Activated naive CD8-positive, alpha-beta T cell (primary cell): Measurements from ENCODE around the gene BCL6B.
A peak's percentile ranks its signal among the peaks of the same experiment; 100 is the strongest.
"Not testable (repeated sequence)": the region's sequence is repeated elsewhere in the genome, so short reads cannot be mapped to it uniquely, and the experiment has no call there.

ENCODE experiments used
- H3K27ac Mint-ChIP-seq: one replicate; pipeline ENCODE4 v1.8.0; 2021; ENCODE audit warnings: mixed read lengths
- H3K27me3 Mint-ChIP-seq: one replicate; pipeline ENCODE4 v1.8.0; 2021; ENCODE audit warnings: mixed read lengths
- H3K36me3 Mint-ChIP-seq: one replicate; pipeline ENCODE4 v1.8.0; 2021; ENCODE audit warnings: mixed read lengths
- H3K4me1 Mint-ChIP-seq: one replicate; pipeline ENCODE4 v1.8.0; 2021; ENCODE audit warnings: low read depth, mixed read lengths
- H3K4me3 Mint-ChIP-seq: one replicate; pipeline ENCODE4 v1.8.0; 2021; ENCODE audit warnings: mild to moderate bottlenecking, mixed read lengths
- H3K9me3 Mint-ChIP-seq: one replicate; pipeline ENCODE4 v1.8.0; 2021; ENCODE audit warnings: low read depth, mixed read lengths

BCL6B gene, protein sequence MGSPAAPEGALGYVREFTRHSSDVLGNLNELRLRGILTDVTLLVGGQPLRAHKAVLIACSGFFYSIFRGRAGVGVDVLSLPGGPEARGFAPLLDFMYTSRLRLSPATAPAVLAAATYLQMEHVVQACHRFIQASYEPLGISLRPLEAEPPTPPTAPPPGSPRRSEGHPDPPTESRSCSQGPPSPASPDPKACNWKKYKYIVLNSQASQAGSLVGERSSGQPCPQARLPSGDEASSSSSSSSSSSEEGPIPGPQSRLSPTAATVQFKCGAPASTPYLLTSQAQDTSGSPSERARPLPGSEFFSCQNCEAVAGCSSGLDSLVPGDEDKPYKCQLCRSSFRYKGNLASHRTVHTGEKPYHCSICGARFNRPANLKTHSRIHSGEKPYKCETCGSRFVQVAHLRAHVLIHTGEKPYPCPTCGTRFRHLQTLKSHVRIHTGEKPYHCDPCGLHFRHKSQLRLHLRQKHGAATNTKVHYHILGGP

DNA sequence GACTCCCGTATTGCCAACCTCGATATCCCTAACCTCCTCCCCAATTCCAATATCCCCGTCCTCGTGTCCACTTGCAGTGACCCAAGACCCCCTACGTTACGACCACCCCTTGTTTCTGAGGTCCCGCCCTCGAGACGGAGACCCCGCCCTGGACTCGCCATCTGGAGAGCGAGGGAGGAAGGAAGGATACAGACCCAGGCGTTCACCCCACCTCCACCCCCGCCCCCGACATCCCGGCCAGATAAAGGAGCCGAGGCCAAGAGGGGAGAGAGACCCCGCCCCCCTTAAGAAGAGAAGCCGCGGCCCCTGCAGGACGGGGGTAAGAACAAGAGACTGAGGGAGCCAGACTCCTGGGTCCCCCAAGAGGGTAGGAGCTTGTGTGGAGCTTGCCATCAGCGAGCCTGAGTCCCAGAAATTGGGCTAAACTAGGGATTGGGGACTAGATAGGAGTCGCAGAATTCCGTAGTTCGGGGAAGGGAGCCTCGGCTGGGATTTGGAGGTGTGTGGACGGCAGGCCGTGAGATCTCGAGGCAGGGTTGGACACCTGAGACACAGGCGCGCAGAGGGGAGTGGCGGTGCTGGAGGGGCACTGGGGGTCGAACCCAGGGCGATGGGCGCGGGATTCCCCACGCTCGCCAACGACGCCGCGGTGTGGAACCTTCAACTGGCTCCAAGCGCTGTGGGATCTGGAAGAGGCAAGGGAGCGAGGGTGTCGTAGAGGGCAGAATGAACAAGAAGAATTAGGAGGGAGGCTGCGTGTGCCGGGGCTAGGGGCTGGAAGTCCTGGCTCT, at the start of gene BCL6B:
BCL6B (plus strand) TSS at position 270 of the 791 bp plus-strand sequence. CDS start 622 bp downstream, outside the sequence.
- no peaks in the 10 kb centered on the region for H3K36me3 Mint-ChIP-seq
- no peaks in the 10 kb centered on the region for H3K9me3 Mint-ChIP-seq
- peak within 1 kb of the TSS; percentile 22 for H3K27ac Mint-ChIP-seq
- H3K27me3 Mint-ChIP-seq, result no peaks in the 10 kb centered on the region
- H3K4me3 Mint-ChIP-seq, result peak within 1 kb of the TSS; percentile 69
- peaks cover 26% of the 10 kb centered on the region for H3K4me1 Mint-ChIP-seq

DNA sequence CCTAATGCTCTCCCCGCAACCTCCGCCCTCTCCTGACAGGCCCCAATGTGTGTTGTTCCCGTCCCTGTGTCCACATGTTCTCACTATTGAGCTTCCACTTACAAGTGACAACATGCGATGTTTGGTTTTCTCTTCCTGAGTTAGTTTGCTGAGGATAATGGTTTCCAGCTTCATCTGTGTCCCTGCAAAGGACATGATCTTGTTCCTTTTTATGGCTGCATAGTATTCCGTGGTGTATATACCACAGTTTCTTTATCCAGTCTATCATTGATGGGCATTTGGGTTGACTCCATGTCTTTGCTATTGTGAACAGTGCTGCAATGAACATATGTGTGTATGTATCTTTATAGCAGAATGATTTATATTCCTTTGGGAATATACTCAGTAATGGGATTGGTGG, 43.4 kb upstream of the BCL6B start:
- not testable (repeated sequence) for H3K4me3 Mint-ChIP-seq, H3K36me3 Mint-ChIP-seq, H3K9me3 Mint-ChIP-seq, H3K27me3 Mint-ChIP-seq, H3K27ac Mint-ChIP-seq
- H3K4me1 Mint-ChIP-seq, result peaks cover 11% of the 10 kb centered on the region

DNA sequence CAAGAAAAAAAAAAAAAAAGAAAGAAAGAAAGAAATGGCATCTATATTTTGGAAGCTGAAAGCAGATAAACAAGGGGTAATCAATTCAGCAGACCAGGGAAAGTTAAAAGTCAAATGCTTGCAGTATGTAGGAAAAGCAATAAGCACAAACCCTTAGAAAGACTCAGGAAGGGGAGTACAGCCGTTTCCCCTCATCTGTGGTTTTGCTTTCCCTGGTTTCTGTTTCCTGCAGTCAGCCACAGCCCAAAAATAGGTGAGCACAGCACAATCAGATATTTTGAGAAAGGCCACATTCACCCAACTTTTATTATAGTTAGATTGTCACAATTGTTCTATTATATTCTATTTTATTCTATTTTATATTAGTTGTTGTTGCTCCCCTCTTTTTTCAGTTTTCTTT, 41.4 kb upstream of the BCL6B start:
- Mint-ChIP-seq H3K9me3 (peaks cover 3% of the 10 kb centered on the region), H3K27me3 (no peaks in the 10 kb centered on the region), H3K4me1 (peaks cover 11% of the 10 kb centered on the region), H3K4me3 (no peak overlapping the region), H3K27ac (no peak overlapping the region), H3K36me3 (peaks cover 3% of the 10 kb centered on the region)

DNA sequence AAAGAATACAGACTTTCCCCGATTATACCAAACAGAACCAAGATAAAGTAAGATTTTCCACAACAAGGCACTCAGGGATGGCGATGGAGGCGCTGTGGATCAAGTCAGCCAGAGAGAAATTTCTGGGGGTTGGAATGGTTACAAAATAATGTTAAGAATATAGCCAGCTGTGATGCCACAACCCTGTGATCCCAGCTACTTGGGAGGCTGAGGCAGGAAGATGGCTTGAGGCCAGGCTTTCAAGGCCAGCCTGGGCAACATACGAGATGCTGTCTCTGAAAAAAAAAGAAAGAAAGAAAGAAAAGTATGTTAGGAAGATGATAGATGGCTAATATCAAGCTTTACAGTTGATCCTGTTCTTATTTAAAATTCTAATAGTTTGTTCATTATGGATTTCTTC, 37.6 kb upstream of the BCL6B start:
- Mint-ChIP-seq H3K27ac (no peak overlapping the region), H3K36me3 (no peaks in the 10 kb centered on the region)

DNA sequence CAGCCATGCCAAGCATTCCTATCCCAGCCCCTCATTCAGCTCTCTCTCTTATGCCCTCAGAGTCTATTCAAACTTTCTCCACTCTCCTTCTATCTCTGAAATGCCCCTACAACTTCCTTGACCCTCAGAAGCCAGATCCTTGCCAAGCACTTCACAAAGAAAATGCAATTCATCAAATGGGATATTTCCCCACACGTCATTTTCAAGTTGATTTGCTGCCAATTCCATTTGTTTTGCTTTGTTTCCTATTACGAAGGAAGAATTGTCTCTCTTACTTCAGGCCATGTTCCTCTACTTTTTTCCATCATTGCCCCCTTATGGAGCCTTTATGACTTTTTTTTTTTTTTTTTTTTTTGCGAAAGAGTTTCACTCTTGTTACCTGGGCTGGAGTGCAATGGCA, 36.2 kb upstream of the BCL6B start:
- H3K9me3 Mint-ChIP-seq, result no peaks in the 10 kb centered on the region
- no peak overlapping the region for H3K27ac Mint-ChIP-seq
- no peaks in the 10 kb centered on the region for H3K27me3 Mint-ChIP-seq
- H3K36me3 Mint-ChIP-seq, result no peaks in the 10 kb centered on the region
- H3K4me1 Mint-ChIP-seq, result peaks cover 4% of the 10 kb centered on the region
- H3K4me3 Mint-ChIP-seq, result no peak overlapping the region

More for the DNA sequence above, 37.6 kb upstream of the BCL6B start:
- Mint-ChIP-seq H3K9me3 (no peaks in the 10 kb centered on the region), H3K4me3 (no peak overlapping the region), H3K27me3 (no peaks in the 10 kb centered on the region), H3K4me1 (peaks cover 11% of the 10 kb centered on the region)

DNA sequence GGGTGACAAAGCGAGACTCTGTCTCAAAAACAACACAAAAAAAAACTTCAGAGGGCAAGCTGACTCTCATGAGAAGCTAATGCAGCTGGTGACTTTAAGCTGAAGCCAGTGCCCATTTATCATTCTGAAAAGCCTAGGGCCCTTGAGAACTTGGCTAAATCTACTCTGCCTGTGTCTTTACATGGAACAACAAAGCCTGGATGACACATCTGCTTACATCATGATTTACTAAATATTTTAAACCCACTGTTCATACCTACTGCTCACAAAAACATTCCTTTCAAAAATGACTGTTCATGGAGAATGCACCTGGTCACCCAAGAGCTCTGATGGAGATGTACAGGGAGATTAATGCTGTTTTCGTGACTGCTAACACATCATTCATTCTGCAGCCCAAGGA, 33.1 kb upstream of the BCL6B start:
- Mint-ChIP-seq H3K4me3 (no peak overlapping the region), H3K27ac (no peak overlapping the region), H3K27me3 (no peaks in the 10 kb centered on the region), H3K4me1 (peaks cover under 1% of the 10 kb centered on the region), H3K9me3 (no peaks in the 10 kb centered on the region), H3K36me3 (no peaks in the 10 kb centered on the region)

DNA sequence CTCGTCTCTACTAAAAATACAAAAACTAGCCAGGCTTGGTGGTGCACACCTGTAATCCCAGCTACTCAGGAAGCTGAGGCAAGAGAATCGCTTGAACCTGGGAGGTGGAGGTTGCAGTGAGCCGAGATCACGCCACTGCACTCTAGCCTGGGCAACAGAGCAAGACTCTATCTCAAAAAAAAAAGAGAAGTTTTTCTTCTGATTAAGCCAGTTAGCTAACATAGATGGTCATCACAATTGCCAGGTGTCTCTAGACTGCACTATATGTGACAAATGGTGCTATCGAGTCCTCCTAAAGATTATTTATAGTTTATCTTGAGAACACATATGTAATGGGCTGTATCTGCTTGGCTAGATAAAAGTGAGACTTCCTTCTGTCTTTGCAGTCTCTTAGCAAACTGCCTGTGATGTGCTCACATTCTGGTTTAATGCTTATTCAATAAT, 29.2 kb upstream of the BCL6B start:
- H3K4me3 Mint-ChIP-seq, H3K9me3 Mint-ChIP-seq, H3K27me3 Mint-ChIP-seq, H3K4me1 Mint-ChIP-seq, H3K36me3 Mint-ChIP-seq: not testable (repeated sequence)
- peak overlapping the region; percentile 13 for H3K27ac Mint-ChIP-seq

DNA sequence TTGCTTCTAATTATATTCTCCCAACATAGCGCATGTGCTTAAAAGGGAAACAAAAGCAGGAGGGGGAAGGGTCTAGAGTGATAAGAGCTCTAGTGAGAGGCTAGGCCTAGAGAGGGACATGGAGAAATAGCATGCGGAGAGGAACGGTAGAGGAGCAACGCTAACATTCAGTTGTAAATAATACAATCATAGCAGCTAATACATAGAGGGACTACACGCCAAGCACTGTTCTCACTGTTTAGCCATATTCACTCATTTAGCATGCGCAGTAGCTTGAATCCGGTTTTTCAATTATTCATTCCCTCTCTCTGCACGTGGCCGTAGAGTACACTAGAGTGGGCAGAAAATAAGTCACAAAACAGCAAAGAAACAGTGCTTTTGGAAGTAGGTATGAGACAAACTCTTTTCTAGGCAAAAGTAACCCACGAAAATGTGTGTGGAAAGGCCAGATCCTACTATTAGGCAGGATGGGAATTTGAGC, 28.7 kb upstream of the BCL6B start:
- Mint-ChIP-seq H3K4me1 (peaks cover 5% of the 10 kb centered on the region), H3K4me3 (no peak overlapping the region), H3K9me3 (no peaks in the 10 kb centered on the region), H3K27me3 (no peaks in the 10 kb centered on the region), H3K27ac (peak overlapping the region; percentile 13), H3K36me3 (peaks cover 7% of the 10 kb centered on the region)

DNA sequence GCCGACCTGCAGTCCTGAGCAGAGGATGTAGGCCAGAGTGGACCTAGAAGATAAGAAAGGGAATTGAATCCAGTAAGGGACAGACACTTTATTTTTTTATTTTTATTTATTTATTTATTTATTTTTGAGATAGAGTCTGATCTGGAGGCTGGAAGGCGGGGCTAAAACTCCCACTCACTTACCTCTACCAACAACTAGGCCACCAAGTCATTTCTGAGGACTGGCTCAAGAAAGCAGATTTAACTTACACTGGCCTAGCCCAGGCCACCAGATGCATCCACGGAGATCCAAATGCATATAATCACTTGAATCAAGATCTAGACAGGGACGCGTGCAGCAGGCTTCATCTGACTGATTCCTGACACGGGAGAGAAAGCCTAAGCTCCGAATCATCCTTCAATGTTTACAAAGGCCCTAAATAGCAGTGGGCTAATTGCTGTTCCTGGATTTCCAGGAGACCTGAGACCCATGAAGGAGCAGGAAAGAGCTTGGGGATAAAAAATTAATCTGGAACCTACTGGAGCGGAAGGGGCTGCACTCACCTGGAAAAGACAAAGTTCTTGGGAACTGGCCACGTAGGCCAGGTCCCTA, 28.1 kb upstream of the BCL6B start:
- no peaks in the 10 kb centered on the region for H3K9me3 Mint-ChIP-seq

DNA sequence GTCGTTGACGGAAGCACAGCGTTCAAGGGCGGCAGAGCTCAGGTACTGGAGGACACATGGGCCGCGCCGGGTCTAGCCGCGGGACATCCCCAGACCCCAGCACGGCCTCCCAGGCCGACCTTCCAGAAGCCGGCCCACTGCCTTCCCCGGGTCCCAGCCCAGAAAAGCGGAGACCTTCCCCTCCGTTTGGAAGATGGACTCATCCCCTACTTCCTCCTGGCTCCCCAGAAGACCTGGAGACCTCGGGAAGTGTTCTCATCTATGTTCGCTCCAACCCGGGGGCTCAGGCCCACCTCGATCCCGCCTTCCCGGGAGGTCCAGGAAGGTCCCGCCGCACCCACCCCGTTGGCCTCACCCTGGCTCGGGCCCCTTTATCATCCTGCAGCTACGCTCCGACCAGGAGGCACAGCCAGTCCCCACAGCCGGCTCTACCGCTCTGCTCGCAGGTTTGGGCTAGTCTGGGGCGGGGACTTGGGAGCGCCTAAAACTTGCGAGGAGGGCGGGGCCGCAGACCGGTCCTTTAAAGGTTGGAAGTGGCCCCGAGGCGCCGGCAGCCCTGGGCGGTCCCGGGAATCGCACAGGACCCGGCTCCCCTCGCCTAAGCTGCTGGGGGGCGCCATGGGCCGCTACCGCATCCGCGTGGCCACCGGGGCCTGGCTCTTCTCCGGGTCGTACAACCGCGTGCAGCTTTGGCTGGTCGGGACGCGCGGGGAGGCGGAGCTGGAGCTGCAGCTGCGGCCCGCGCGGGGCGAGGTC, 27.2 kb upstream of the BCL6B start, which contains the start of gene ALOX12:
ALOX12 (plus strand) TSS at position 550 of the 756 bp plus-strand sequence; CDS start at position 619, 69 bp downstream.
- Mint-ChIP-seq H3K36me3 (peaks cover 13% of the 10 kb centered on the region), H3K27ac (no peak within 1 kb of the TSS), H3K4me3 (no peak within 1 kb of the TSS), H3K4me1 (peaks cover 5% of the 10 kb centered on the region), H3K27me3 (no peaks in the 10 kb centered on the region), H3K9me3 (no peaks in the 10 kb centered on the region)

More for the DNA sequence above, 28.1 kb upstream of the BCL6B start:
- no peak overlapping the region for H3K4me3 Mint-ChIP-seq
- H3K4me1 Mint-ChIP-seq, result peaks cover 5% of the 10 kb centered on the region
- H3K27me3 Mint-ChIP-seq, result no peaks in the 10 kb centered on the region
- no peak overlapping the region for H3K27ac Mint-ChIP-seq
- H3K36me3 Mint-ChIP-seq, result peaks cover 12% of the 10 kb centered on the region

DNA sequence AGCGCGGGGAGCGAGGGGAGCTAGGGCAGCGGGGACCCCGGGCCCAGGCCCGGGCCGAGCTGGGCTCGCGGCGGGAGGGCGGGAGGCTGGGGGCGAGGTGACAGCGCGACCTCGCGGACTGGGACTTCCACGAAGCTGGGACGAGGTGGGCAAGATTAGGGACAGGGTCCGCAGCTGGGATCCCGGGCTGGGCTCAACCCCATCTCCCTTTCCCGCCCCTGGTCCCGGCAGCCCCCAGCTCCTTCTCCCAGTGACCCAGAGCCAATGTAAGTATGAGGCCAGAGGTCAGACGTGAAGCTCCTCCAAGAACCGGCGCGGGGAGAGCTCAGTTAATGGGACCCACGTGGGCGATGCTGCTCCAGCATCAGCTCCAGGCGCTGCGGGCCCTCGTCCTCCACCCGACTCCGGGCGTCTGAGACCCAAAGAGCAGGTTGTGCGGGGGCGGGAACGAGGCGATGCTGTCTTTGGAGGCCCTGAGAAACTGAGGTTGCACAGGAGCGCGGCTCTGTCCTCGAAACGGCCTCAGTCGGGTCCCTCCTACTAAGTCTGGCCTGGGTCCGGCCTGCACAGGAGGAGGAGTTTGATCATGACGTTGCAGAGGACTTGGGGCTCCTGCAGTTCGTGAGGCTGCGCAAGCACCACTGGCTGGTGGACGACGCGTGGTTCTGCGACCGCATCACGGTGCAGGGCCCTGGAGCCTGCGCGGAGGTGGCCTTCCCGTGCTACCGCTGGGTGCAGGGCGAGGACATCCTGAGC, 26.4 kb upstream of the BCL6B start:
- Mint-ChIP-seq H3K27me3 (no peaks in the 10 kb centered on the region), H3K36me3 (peaks cover 13% of the 10 kb centered on the region), H3K4me1 (peaks cover 5% of the 10 kb centered on the region), H3K9me3 (no peaks in the 10 kb centered on the region), H3K4me3 (no peak overlapping the region), H3K27ac (no peak overlapping the region)

DNA sequence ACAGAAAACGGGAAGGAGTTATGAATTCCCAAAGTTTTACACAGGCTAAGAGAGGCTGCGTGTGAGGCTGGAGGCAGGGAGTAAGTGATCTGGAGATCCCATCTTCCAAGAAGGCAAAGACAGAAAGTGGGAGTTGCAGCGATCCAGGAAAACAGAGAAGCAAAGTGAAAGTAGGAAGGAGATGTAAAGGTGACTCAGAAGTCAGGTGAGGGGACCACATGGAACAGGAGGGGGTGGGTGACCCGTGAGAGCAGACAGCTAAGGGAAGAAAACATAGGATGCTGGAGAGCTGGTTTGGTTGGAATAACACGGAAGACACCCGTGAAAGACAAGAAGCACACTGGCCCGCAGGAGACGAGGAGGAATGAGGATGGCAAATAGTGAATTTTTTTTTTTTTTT, 25.7 kb upstream of the BCL6B start:
- Mint-ChIP-seq H3K9me3 (no peaks in the 10 kb centered on the region), H3K27ac (no peak overlapping the region), H3K4me3 (no peak overlapping the region), H3K36me3 (peaks cover 18% of the 10 kb centered on the region), H3K27me3 (no peaks in the 10 kb centered on the region), H3K4me1 (peaks cover 9% of the 10 kb centered on the region)

DNA sequence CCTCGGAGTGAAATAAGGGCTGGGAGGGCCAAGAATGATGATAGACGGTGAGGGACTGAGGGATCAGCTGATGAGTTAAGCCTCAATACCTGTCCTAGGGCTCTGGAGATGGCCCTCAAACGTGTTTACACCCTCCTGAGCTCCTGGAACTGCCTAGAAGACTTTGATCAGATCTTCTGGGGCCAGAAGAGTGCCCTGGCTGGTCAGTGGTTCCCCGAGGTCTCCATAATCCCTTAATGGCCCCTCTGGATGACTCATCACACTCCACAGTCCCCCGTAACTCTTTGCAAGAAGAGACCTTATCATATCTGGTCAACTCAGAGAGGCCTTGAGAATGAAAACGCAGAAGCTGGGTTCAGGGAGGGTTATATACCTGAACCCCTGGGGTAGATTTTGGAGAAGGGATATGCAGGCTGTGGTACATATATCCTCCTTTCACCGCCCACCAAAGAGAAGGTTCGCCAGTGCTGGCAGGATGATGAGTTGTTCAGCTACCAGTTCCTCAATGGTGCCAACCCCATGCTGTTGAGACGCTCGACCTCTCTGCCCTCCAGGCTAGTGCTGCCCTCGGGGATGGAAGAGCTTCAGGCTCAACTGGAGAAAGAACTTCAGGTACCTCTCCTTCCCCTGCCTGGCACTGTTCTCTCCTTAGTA, 23.9 kb upstream of the BCL6B start:
- H3K4me3 Mint-ChIP-seq, result no peak overlapping the region
- no peaks in the 10 kb centered on the region for H3K9me3 Mint-ChIP-seq
- peaks cover 9% of the 10 kb centered on the region for H3K4me1 Mint-ChIP-seq
- peaks cover 21% of the 10 kb centered on the region for H3K36me3 Mint-ChIP-seq
- no peak overlapping the region for H3K27ac Mint-ChIP-seq
- H3K27me3 Mint-ChIP-seq, result no peaks in the 10 kb centered on the region
